ENCODE measurements around the gene CBFA2T3. TPM values are rescaled to one million over a fixed set of nuclear protein-coding genes. Genes with fewer than 3 reads are reported as not detected.

The CBFA2T3 gene
- total RNA-seq, 4 donors from 2014 or later, result 0.84 to 12.6 (median 1.4) TPM

DNA sequence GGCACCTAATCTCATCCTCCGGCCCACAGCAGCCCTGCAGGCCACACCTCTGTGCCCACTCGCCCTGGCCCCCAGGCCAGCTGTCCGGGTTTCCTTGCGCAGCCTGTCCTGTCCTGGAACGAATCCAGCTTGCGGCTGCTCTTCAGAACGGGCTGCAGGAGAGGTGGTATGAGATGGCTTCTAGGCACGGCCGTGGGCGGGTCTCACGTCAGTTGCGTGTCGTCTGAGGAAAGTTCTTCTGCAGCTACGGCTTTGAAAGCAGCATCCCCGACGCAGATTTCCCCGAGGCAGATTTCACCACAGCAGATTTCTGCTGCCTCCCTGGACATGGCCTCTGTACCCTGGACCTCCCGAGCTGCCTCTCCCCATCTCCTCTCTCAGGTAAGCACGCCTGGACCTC lies 138.4 kb downstream of the CBFA2T3 start:
- no peak for DNase-seq (ENCODE audit: low spot score)
- TF ChIP-seq CTCF (IDR thresholded peaks at IDR 0.05), result no peak
- no peak for ATAC-seq (ENCODE audit: low FRiP score)

- ATAC-seq (ENCODE audit: low FRiP score) (no peak), DNase-seq (ENCODE audit: low spot score) (no peak)
- TF ChIP-seq CTCF (IDR thresholded peaks at IDR 0.05), result no peak
Measured at GRCh38 chr16:88837806-88838205, 139.2 kb downstream of the CBFA2T3 start.

DNA sequence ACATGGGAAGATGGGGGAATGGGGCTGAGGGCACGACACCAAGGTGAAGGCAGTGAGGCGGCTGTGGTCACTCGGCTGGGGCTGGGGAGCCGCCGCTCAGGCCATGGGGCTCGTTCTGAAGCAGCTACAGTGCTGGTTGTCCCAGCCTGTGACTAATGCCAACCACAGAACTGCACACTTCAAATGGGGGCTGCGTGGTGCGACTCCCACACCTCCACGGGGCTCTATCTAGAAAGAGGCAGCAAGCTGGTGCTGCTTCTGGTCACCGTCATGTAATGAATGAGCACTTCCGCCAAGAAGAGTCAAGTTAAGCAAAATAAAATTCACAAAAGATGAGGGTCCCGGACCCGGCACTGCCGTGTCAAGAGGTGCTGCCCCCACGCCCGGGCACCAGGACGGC lies 140.2 kb downstream of the CBFA2T3 start:
- TF ChIP-seq CTCF (IDR thresholded peaks at IDR 0.05), result no peak
- ATAC-seq (ENCODE audit: low FRiP score) (no peak), DNase-seq (ENCODE audit: low spot score) (no peak)

- TF ChIP-seq CTCF (IDR thresholded peaks at IDR 0.05), result no peak
- no peak for ATAC-seq (ENCODE audit: low FRiP score)
- no peak for DNase-seq (ENCODE audit: low spot score)
Measured at GRCh38 chr16:88835818-88836217, 141.2 kb downstream of the CBFA2T3 start.

- DNase-seq (ENCODE audit: low spot score), result no peak
- ATAC-seq (ENCODE audit: low FRiP score), result no peak
- no peak for TF ChIP-seq CTCF (IDR thresholded peaks at IDR 0.05)
Measured at GRCh38 chr16:88835383-88835782, 141.6 kb downstream of the CBFA2T3 start.

GRCh38 chr16:88834670-88835069 lies 142.3 kb downstream of the CBFA2T3 start:
- no peak for ATAC-seq (ENCODE audit: low FRiP score)
- no peak for DNase-seq (ENCODE audit: low spot score)

More at GRCh38 chr16:88834670-88835069, 142.3 kb downstream of the CBFA2T3 start:
- TF ChIP-seq CTCF (IDR thresholded peaks at IDR 0.05), result no peak

Data from omental fat pad (tissue), 4 donors.